GM12864 (cell line): ENCODE measurements around the gene MYDGF.

Experiments
- DNase-seq: peaks from one replicate; pipeline ENCODE4 v3.0.0-alpha.2; 2011; ENCODE audit warnings: low read depth
- H3K4me3 ChIP-seq: 2 replicates; pipeline ENCODE4 v1.5.1; 2011; ENCODE audit warnings: mild to moderate bottlenecking, low read depth, low read length, control low read depth
- CTCF ChIP-seq: IDR thresholded peaks from 2 replicates; pipeline ENCODE4 v1.5.1; 2011; ENCODE audit warnings: low read depth, mild to moderate bottlenecking, moderate library complexity, low read length, control low read depth, inconsistent platforms; ENCODE audit errors: missing control alignments

Gene MYDGF

GRCh38 chr19:4636151-4636717 lies 33.9 kb downstream of the MYDGF start:
- peak; percentile 83 for TF ChIP-seq CTCF
- DNase-seq = no peak
- H3K4me3 ChIP-seq = peak overlapping the region; percentile 46

GRCh38 chr19:4635754-4636116 lies 34.4 kb downstream of the MYDGF start:
- TF ChIP-seq CTCF = no peak
- no peak for DNase-seq
- H3K4me3 ChIP-seq = peak overlapping the region; percentile 46

- TF ChIP-seq CTCF = peak; percentile 92
- DNase-seq = no peak
- no peak overlapping the region for H3K4me3 ChIP-seq
These were observed 36.8 kb downstream of the MYDGF start for GRCh38 chr19:4633140-4633967.

- peak; percentile 42 for TF ChIP-seq CTCF
- no peak for DNase-seq
- H3K4me3 ChIP-seq = no peak overlapping the region
These were observed 45.3 kb downstream of the MYDGF start for GRCh38 chr19:4624733-4625362.

GRCh38 chr19:4624301-4624700 lies 45.8 kb downstream of the MYDGF start:
- no peak overlapping the region for H3K4me3 ChIP-seq
- no peak for DNase-seq
- TF ChIP-seq CTCF = no peak

GRCh38 chr19:4622695-4623421 lies 47.3 kb downstream of the MYDGF start:
- no peak for TF ChIP-seq CTCF
- no peak overlapping the region for H3K4me3 ChIP-seq
- no peak for DNase-seq
